NT2/D1 (cell line): ENCODE data around the gene PTGIS.

Experiments used
- DNase-seq: peaks from one replicate; pipeline ENCODE4 v3.0.0-alpha.2; 2011; ENCODE audit warnings: low read depth, low spot score
- H3K27me3 ChIP-seq: 2 replicates; pipeline ENCODE4 v1.6.0; 2011; ENCODE audit warnings: mild to moderate bottlenecking; ENCODE audit not compliant: insufficient read length, insufficient read depth
- H3K36me3 ChIP-seq: 2 replicates; pipeline ENCODE4 v1.6.1; 2011; ENCODE audit warnings: mild to moderate bottlenecking, low read length, mixed read lengths; ENCODE audit not compliant: insufficient read depth, insufficient read length
- H3K4me1 ChIP-seq: 2 replicates; pipeline ENCODE4 v1.5.1; 2011; ENCODE audit not compliant: insufficient read depth, insufficient read length
- H3K4me3 ChIP-seq: 2 replicates; pipeline ENCODE4 v1.5.1; 2011; ENCODE audit warnings: low read depth; ENCODE audit not compliant: insufficient read length
- H3K9ac ChIP-seq: 2 replicates; pipeline ENCODE4 v1.6.0; 2011; ENCODE audit warnings: low read depth; ENCODE audit not compliant: insufficient read length
- H3K9me3 ChIP-seq: 2 replicates; pipeline ENCODE4 v1.5.1; 2011; ENCODE audit warnings: mild to moderate bottlenecking, low read length; ENCODE audit not compliant: insufficient read depth
- SUZ12 ChIP-seq: IDR thresholded peaks from 2 replicates; pipeline ENCODE4 v1.6.1; 2011; ENCODE audit not compliant: insufficient read length, insufficient read depth; ENCODE audit errors: extremely low read depth
- YY1 ChIP-seq: IDR thresholded peaks from 2 replicates; pipeline ENCODE4 v1.6.1; 2011; ENCODE audit not compliant: insufficient read length, insufficient read depth
- ZNF274 ChIP-seq: IDR thresholded peaks from 2 replicates; pipeline ENCODE4 v1.6.1; 2011; ENCODE audit warnings: mild to moderate bottlenecking, low read depth, low read length

PTGIS gene

DNA sequence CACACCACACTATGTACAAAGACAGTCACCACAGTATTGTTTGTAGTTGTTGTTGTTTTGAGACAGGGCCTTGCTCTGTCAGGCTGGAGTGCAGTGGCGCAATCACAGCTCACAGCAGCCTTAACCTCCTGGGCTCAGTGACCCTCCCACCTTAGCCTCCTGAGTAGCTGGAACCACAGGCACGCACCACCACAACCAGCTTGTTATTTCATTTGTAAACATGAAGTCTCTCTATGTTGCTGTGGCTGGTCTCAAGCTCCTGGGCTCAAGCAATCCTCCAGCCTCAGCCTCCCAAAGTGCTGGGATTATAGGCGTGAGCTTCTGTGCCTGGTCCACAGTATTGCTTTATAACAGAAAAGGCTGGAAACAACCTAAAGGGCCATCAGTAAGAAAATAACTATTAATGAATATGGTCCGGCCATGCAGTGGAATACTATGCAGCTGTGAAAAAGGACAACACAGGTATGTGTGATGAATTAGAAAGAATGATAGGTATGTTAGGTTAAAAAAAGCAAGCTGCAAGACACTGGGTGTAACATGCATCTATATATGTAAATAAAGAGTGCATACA, 30.0 kb upstream of the PTGIS start:
- H3K9me3 ChIP-seq = no peaks in the 10 kb centered on the region
- no peaks in the 10 kb centered on the region for H3K36me3 ChIP-seq
- peaks cover 19% of the 10 kb centered on the region for H3K4me1 ChIP-seq
- H3K27me3 ChIP-seq = no peaks in the 10 kb centered on the region
- TF ChIP-seq SUZ12 = no peak
- TF ChIP-seq YY1 = no peak
- no peak for TF ChIP-seq ZNF274
- no peak for DNase-seq
- no peak overlapping the region for H3K9ac ChIP-seq
- no peak overlapping the region for H3K4me3 ChIP-seq

DNA sequence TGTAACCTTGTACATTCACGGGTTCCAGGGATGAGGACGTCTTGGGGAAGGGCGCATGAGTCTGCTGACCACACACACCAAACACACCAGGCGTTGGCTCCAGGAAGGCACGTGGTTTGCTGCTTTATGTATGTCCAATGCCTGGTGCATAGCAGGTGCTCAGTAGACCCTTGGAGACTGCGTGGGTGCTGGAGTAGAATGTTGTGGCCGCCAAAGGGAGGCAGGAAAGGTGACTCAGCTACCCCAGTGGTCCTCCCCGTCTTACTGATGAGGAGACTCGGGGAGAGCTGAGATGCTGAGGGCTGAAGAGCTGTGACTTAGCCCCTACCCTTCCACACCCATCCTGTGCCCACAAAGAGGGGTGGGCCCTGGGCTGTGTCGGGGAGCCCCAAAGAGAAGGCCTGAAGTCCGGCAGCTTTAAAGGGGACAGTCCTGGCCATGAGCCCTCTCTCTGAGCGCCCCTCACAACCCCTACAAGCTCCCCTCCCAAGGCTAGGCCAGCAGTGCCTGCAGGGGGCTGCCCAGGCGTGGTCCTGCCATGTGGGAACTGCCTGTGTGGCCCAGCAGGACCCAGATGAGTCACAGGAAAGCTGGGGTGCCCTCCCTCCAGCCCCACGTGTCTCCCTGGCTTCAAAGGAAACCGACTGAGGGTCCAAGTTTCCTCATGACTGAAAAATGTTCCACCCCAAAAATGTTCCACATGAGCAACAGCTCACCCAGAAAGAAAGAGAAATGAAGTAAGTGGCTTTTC, 28.0 kb upstream of the PTGIS start:
- no peak for DNase-seq
- no peak for TF ChIP-seq SUZ12
- no peak for TF ChIP-seq YY1
- TF ChIP-seq ZNF274 = no peak
- Histone ChIP-seq H3K9me3 (no peaks in the 10 kb centered on the region), H3K4me3 (no peak overlapping the region), H3K36me3 (no peaks in the 10 kb centered on the region), H3K9ac (no peak overlapping the region), H3K27me3 (no peaks in the 10 kb centered on the region), H3K4me1 (peaks cover 19% of the 10 kb centered on the region)

DNA sequence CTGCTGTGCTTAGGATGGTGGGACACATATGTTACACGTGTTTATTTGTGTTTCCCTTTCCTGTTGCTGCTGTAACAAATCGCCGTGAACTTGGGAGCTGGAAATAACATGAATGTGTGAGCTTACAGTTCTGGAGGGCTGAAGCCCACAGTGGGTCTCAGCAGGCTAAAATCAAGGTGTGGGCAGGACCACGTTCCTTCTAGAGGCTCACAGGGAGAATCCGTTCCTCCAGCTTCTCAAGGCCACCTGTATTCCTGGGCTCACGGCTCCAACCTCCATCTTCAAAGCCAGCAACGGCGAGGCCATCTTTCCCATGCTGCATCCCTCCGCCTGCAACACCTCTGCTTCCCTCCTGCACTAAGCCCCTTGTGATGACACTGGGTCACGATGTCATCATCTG, 27.4 kb upstream of the PTGIS start:
- H3K9me3 ChIP-seq = no peaks in the 10 kb centered on the region
- no peaks in the 10 kb centered on the region for H3K27me3 ChIP-seq
- H3K9ac ChIP-seq = no peak overlapping the region
- no peak for DNase-seq
- H3K4me3 ChIP-seq = no peak overlapping the region
- peaks cover 19% of the 10 kb centered on the region for H3K4me1 ChIP-seq
- no peaks in the 10 kb centered on the region for H3K36me3 ChIP-seq
- no peak for TF ChIP-seq ZNF274
- no peak for TF ChIP-seq SUZ12
- no peak for TF ChIP-seq YY1

DNA sequence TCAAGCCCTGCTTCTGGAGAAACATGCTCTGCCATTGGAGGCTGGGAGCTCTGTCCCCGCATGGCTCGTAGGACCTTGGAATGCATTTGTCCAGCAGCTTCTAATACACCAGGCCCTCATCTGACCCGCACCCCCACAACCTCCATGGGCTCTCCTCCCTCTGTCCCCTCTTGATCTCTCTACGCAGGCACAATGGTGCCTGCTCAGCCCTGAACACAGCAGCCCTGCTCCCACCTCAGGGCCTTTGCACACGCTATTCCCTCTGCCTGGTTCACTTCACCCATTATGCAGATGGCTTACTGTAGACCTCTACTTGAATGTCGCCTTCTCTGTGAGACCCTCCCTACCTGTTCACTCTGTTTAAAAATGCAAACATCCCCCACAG, 27.0 kb upstream of the PTGIS start:
- Histone ChIP-seq H3K4me1 (peaks cover 19% of the 10 kb centered on the region), H3K4me3 (no peak overlapping the region), H3K9me3 (no peaks in the 10 kb centered on the region), H3K9ac (no peak overlapping the region), H3K36me3 (no peaks in the 10 kb centered on the region), H3K27me3 (no peaks in the 10 kb centered on the region)
- TF ChIP-seq SUZ12 (no peak), YY1 (no peak), ZNF274 (no peak)
- DNase-seq = no peak

DNA sequence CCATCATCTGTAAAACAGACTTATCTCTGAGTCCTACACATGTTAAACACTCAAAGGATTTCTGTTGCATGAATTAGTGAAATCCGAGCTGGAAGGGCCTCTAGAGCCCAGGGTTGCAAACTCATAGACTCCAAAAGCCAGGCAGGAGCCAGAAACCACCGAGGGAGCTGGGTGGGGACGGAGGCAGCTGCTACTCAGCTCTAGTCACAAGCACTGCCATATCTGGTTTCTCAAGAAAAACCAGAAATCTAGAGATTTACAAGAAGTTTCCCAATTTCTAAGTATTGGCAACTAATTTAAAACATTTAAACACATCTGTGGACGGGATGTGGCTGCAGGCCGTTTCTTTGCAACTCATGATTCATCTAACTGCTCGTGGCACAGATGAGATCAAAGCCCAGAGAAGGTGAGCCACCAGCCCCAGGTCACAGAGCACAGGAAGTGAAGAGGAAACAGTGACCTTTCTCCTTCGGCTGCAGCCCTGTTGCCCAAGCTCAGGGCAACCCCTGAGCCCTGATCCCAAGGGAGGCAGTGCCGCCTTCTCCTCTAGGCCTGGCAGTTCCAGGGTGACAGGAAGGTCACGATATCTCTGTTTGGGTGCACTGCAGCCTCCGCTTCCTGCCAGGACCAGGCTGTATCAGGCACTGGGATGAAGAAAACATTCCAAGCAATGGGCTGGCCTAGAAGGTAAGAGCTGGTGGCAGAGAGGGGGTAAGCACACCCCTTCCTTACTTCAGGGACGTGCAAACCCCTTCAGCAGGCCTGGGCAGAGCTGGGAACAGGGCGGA, 26.4 kb upstream of the PTGIS start:
- no peak overlapping the region for H3K4me3 ChIP-seq
- peaks cover 19% of the 10 kb centered on the region for H3K4me1 ChIP-seq
- no peak overlapping the region for H3K9ac ChIP-seq
- no peaks in the 10 kb centered on the region for H3K36me3 ChIP-seq
- H3K9me3 ChIP-seq = no peaks in the 10 kb centered on the region
- H3K27me3 ChIP-seq = no peaks in the 10 kb centered on the region
- no peak for TF ChIP-seq SUZ12
- TF ChIP-seq YY1 = no peak
- TF ChIP-seq ZNF274 = no peak
- no peak for DNase-seq

DNA sequence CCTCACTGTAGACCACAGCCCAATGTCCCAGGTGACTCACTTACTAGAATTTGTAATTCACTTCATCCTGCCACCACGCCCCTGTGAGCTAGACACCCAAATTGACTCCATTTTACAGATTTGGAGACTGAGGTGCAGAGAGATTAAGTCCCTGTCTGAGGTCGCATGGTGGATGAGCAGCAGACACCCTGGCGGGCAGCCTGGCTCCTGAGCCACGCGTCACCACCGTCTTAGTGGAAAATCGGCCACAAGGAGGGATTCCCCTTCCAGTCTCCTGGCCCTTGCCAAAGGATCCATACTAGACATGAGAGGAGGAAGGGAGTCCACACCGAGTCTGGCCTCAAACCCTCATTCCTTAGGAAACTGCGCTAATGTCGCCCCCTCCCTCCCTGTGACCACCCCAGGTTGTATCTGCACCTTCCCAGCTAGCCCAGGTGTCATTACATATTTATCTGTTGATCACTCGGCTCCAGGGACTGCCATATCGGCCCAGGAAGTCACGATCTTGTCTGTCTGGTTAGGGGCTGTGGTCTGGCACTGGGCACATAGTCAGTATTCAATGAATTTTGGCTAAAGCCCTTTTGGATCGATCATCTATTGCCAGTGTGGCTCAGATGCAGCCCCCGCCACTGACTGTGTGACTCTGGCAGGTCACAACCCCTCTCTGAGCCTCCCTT, 25.7 kb upstream of the PTGIS start:
- Histone ChIP-seq H3K9me3 (no peaks in the 10 kb centered on the region), H3K4me1 (peaks cover 19% of the 10 kb centered on the region), H3K4me3 (no peak overlapping the region), H3K9ac (no peak overlapping the region), H3K36me3 (no peaks in the 10 kb centered on the region), H3K27me3 (no peaks in the 10 kb centered on the region)
- TF ChIP-seq ZNF274 = no peak
- TF ChIP-seq YY1 = no peak
- no peak for TF ChIP-seq SUZ12
- no peak for DNase-seq
